HEK293 (cell line): ENCODE results near the gene CACNA2D1.

Source experiments
- CTCF ChIA-PET: fragments of 350-600 bp; formaldehyde crosslinking; extraction: SDS; loops from one replicate; lab custom pipeline; 2021; ENCODE audit warnings: antibody characterized with exemption; lab: Yijun Ruan, JAX
- POLR2A ChIA-PET: fragments of 300-600 bp; formaldehyde crosslinking; extraction: SDS; loops from one replicate; lab custom pipeline; 2020; ENCODE audit warnings: antibody characterized with exemption, inconsistent platforms; lab: Yijun Ruan, JAX
- H3K27ac ChIP-seq: fragments of 200-500 bp; sonication (Bioruptor generic); 2 replicates; pipeline ENCODE4 v1.5.1; 2014; ENCODE audit warnings: low read depth, low read length, control low read depth, inconsistent platforms; ENCODE audit errors: extremely low read depth
- H3K36me3 ChIP-seq, 2 experiments: fragments of 200-500 bp in 1 of 2; sonication (Bioruptor generic) in 1 of 2; 1 replicate in 1 of 2; 2 replicates in 1 of 2; pipeline ENCODE4 v1.5.1; 2014 to 2017; ENCODE audit warnings: inconsistent platforms in 2 of 2, low read length in 2 of 2; ENCODE audit not compliant: control insufficient read depth in 2 of 2, insufficient read depth in 1 of 2
- H3K4me1 ChIP-seq: fragments of 200-500 bp; sonication (Bioruptor generic); 2 replicates; pipeline ENCODE4 v1.5.1; 2014; ENCODE audit warnings: mild to moderate bottlenecking, low read length, inconsistent platforms; ENCODE audit not compliant: control insufficient read depth, insufficient read depth
- H3K4me3 ChIP-seq: 2 replicates; pipeline ENCODE4 v1.5.1; 2011; ENCODE audit warnings: low read depth, mild to moderate bottlenecking, control low read depth, low read length, moderate library complexity
- H3K9me3 ChIP-seq: fragments of 200-500 bp; sonication (Bioruptor generic); 2 replicates; pipeline ENCODE4 v1.5.1; 2014; ENCODE audit warnings: low read depth, low read length, inconsistent platforms; ENCODE audit not compliant: control insufficient read depth, insufficient read depth
- GFI1B ChIP-seq: fragments of 450-650 bp; formaldehyde crosslinking; IDR thresholded peaks from 2 replicates; pipeline ENCODE4 v1.5.1; 2016; ENCODE audit warnings: missing biosample characterization, missing genetic modification characterization
- GLIS1 ChIP-seq: fragments of 450-650 bp; formaldehyde crosslinking; IDR thresholded peaks from 2 replicates; pipeline ENCODE4 v1.5.1; 2016; ENCODE audit warnings: missing biosample characterization, missing genetic modification characterization
- HOXC10 ChIP-seq: sonication (generic); formaldehyde crosslinking; IDR thresholded peaks from 2 replicates; pipeline ENCODE4 v1.8.1; 2023; ENCODE audit warnings: mild to moderate bottlenecking, missing genetic modification reagents
- KLF9 ChIP-seq: fragments of 450-650 bp; formaldehyde crosslinking; IDR thresholded peaks from 2 replicates; pipeline ENCODE4 v1.5.1; 2016; ENCODE audit warnings: missing biosample characterization, missing genetic modification characterization, low read depth
- OSR2 ChIP-seq: fragments of 450-650 bp; formaldehyde crosslinking; IDR thresholded peaks from 2 replicates; pipeline ENCODE4 v1.5.1; 2016; ENCODE audit warnings: missing biosample characterization, missing genetic modification characterization
- PRDM2 ChIP-seq: fragments of 450-650 bp; formaldehyde crosslinking; IDR thresholded peaks from 2 replicates; pipeline ENCODE4 v1.5.1; 2016; ENCODE audit warnings: missing biosample characterization, missing genetic modification characterization, borderline replicate concordance
- SP3 ChIP-seq: fragments of 450-650 bp; formaldehyde crosslinking; IDR thresholded peaks from 2 replicates; pipeline ENCODE4 v1.5.1; 2016; ENCODE audit warnings: missing biosample characterization, missing genetic modification characterization
- ZBTB21 ChIP-seq: fragments of 450-650 bp; formaldehyde crosslinking; IDR thresholded peaks from 2 replicates; pipeline ENCODE4 v1.5.1; 2017; ENCODE audit warnings: missing biosample characterization, missing genetic modification characterization
- ZBTB48 ChIP-seq: fragments of 450-650 bp; formaldehyde crosslinking; IDR thresholded peaks from 2 replicates; pipeline ENCODE4 v1.5.1; 2016; ENCODE audit warnings: missing biosample characterization, missing genetic modification characterization
- ZNF114 ChIP-seq: fragments of 450-650 bp; formaldehyde crosslinking; IDR thresholded peaks from 2 replicates; pipeline ENCODE4 v1.5.0; 2017; ENCODE audit warnings: missing biosample characterization, missing genetic modification characterization
- ZNF121 ChIP-seq: fragments of 450-650 bp; formaldehyde crosslinking; IDR thresholded peaks from 2 replicates; pipeline ENCODE4 v1.5.1; 2016; ENCODE audit warnings: missing biosample characterization, missing genetic modification characterization
- ZNF148 ChIP-seq: fragments of 450-650 bp; formaldehyde crosslinking; IDR thresholded peaks from 2 replicates; pipeline ENCODE4 v1.5.0; 2017; ENCODE audit warnings: missing biosample characterization, missing genetic modification characterization, borderline replicate concordance
- ZNF157 ChIP-seq: fragments of 450-650 bp; formaldehyde crosslinking; IDR thresholded peaks from 2 replicates; pipeline ENCODE4 v1.5.1; 2016; ENCODE audit warnings: missing biosample characterization, missing genetic modification characterization
- ZNF169 ChIP-seq: fragments of 450-650 bp; formaldehyde crosslinking; IDR thresholded peaks from 2 replicates; pipeline ENCODE4 v1.5.1; 2016; ENCODE audit warnings: missing biosample characterization, missing genetic modification characterization
- ZNF175 ChIP-seq: fragments of 450-650 bp; formaldehyde crosslinking; IDR thresholded peaks from 2 replicates; pipeline ENCODE4 v1.5.1; 2016; ENCODE audit warnings: missing biosample characterization, missing genetic modification characterization
- ZNF24 ChIP-seq: fragments of 450-650 bp; formaldehyde crosslinking; IDR thresholded peaks from 2 replicates; pipeline ENCODE4 v1.5.1; 2016; ENCODE audit warnings: missing biosample characterization, missing genetic modification characterization
- ZNF280C ChIP-seq: fragments of 450-650 bp; formaldehyde crosslinking; IDR thresholded peaks from 2 replicates; pipeline ENCODE4 v1.5.1; 2016; ENCODE audit warnings: missing biosample characterization, missing genetic modification characterization
- ZNF335 ChIP-seq: fragments of 450-650 bp; formaldehyde crosslinking; conservative IDR thresholded peaks from 2 replicates; pipeline ENCODE4 v1.5.1; 2016; ENCODE audit warnings: missing biosample characterization, missing genetic modification characterization
- ZNF37A ChIP-seq: fragments of 450-650 bp; IDR thresholded peaks from 2 replicates; pipeline ENCODE4 v1.5.1; 2018; ENCODE audit warnings: missing biosample characterization, missing genetic modification characterization
- ZNF398 ChIP-seq: fragments of 450-650 bp; formaldehyde crosslinking; IDR thresholded peaks from 2 replicates; pipeline ENCODE4 v1.5.1; 2017; ENCODE audit warnings: missing biosample characterization, missing genetic modification characterization
- ZNF660 ChIP-seq: fragments of 450-650 bp; IDR thresholded peaks from 2 replicates; pipeline ENCODE4 v1.5.1; 2018; ENCODE audit warnings: missing biosample characterization, mild to moderate bottlenecking, missing genetic modification characterization

The CACNA2D1 gene

GRCh38 chr7:82071468-82071867 lies 372.1 kb downstream of the CACNA2D1 start (continued):
- TF ChIP-seq ZNF148 (no peak), PRDM2 (tag by site-specific recombination) (no peak), ZNF121 (tag by site-specific recombination) (no peak), ZNF280C (tag by site-specific recombination) (no peak)

- no peaks in the 10 kb centered on the region for H3K9me3 ChIP-seq
- TF ChIP-seq ZBTB21 (tag by site-specific recombination) (no peak), ZNF660 (tag by site-specific recombination) (no peak), ZBTB48 (no peak), GFI1B (no peak), ZNF335 (tag by site-specific recombination) (no peak), SP3 (tag by site-specific recombination) (no peak), ZNF157 (tag by site-specific recombination) (no peak), ZNF24 (tag by site-specific recombination) (no peak), ZNF114 (tag by site-specific recombination) (no peak), ZNF37A (tag by site-specific recombination) (no peak), ZNF398 (tag by site-specific recombination) (no peak), KLF9 (tag by site-specific recombination) (no peak), ZNF175 (tag by site-specific recombination) (no peak), GLIS1 (tag by site-specific recombination) (no peak), ZNF169 (tag by site-specific recombination) (no peak), OSR2 (tag by site-specific recombination) (no peak), HOXC10 (CRISPR knock-in tag) (no peak)
- H3K4me1 ChIP-seq = no peaks in the 10 kb centered on the region
- H3K4me3 ChIP-seq = no peak overlapping the region
- CTCF ChIA-PET = no interaction called here
- H3K36me3 ChIP-seq = no peaks in the 10 kb centered on the region; a peak in 1 of 3 replicates
- no peak overlapping the region for H3K27ac ChIP-seq
- POLR2A ChIA-PET = no interaction called here
These were observed 375.8 kb downstream of the CACNA2D1 start for GRCh38 chr7:82067628-82068264.
